Stimulated activated CD4-positive, alpha-beta T cell treated with anti-CD3 and anti-CD28 coated beads, Interleukin-2, amount 100 ng/mL, for 4 hours (primary cell): ENCODE results near the gene LTBP1.

ENCODE experiments used
- DNase-seq: peaks from one replicate; pipeline ENCODE4 v3.0.0-alpha.2; 2020; ENCODE audit warnings: low read depth

Gene LTBP1

GRCh38 chr2:33115196-33115595 lies 168.4 kb downstream of the LTBP1 start:
- no peak for DNase-seq

GRCh38 chr2:33115728-33116127 lies 169.0 kb downstream of the LTBP1 start:
- DNase-seq, result no peak

DNA sequence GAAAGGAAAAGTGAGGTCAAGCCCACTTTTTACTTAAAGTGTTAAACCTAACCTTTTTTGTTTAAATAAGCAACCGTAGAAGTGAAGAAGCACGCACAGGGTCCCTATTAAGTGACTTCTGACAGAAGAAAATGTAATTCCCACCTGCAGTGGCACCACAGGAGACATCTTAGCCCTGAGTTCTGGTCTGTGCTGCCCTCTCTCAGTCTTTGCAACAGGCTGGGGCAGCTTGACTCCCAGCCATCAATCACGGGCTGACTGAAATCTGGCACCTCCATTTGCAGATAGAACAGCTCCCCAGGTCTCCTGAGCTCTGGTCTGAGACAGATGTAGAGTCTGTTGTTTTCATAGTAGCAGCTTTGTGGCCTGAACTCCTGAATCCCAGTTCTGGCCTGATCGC lies 170.0 kb downstream of the LTBP1 start:
- DNase-seq, result no peak

DNA sequence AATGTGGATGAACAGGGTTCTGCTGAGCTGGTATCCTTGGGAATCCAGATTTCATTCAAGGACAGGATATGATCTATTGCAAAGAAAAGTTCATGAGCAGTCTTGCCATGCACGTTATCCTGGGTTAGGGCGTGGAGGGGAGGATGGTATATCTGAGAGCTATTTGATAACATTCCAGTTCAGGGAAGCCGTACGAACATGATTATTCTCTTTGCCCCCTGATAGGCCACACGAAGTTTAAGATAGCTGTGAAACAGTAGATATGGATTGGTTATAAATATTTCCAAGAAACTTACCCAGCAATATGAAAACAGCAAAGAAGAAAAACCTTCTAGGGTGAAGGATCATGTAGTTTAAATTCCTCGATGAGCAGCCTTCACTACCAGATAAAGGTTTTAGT lies 171.9 kb downstream of the LTBP1 start:
- no peak for DNase-seq

GRCh38 chr2:33121416-33121815 lies 174.7 kb downstream of the LTBP1 start:
- DNase-seq, result no peak

GRCh38 chr2:33121925-33122324 lies 175.2 kb downstream of the LTBP1 start:
- no peak for DNase-seq

DNA sequence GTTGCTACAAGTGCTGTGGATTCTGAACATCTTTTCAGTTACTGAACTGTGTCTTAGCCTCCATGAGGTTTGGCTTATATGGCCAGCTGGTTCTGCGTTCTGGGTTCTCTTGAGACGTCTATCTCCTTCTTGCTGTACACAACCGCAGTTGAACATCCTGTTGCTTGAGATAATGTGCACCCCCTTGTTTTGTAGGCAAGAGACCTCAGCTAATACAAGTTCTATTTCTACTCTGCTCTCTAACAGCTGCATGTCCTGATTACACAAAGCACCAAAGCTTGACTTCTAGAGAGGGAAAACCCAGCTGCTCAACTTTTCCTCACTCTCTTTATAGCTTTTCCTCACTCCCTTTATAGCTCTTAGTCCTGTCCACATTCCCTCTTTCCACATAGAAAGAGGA lies 176.0 kb downstream of the LTBP1 start:
- no peak for DNase-seq

GRCh38 chr2:33123216-33123615 lies 176.5 kb downstream of the LTBP1 start:
- DNase-seq, result no peak

GRCh38 chr2:33126552-33126951 lies 179.8 kb downstream of the LTBP1 start:
- DNase-seq, result no peak

- DNase-seq, result no peak
These were observed 180.2 kb downstream of the LTBP1 start for GRCh38 chr2:33126958-33127357.

- DNase-seq, result no peak
These were observed 182.7 kb downstream of the LTBP1 start for GRCh38 chr2:33129263-33130053.

DNA sequence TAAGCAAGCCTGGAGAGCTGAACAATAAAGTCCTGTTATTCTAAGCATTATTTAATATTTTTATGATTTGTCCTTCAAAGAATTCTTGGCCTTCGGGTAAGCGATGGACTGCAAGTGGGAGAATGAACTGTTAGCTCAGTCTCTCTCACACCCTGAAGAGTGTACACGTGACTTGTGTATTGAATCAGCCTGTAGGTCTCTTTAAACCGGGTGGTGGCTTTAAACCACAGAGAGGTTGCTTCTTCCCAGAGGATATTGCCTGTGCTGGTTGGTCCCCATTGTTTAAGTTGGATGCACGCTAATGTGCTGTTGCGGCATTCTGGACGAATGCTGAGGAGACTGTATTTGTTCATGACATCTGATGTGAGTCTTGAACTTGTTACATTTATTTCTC lies 183.3 kb downstream of the LTBP1 start:
- no peak for DNase-seq

GRCh38 chr2:33130544-33130943 lies 183.8 kb downstream of the LTBP1 start:
- DNase-seq, result no peak

DNA sequence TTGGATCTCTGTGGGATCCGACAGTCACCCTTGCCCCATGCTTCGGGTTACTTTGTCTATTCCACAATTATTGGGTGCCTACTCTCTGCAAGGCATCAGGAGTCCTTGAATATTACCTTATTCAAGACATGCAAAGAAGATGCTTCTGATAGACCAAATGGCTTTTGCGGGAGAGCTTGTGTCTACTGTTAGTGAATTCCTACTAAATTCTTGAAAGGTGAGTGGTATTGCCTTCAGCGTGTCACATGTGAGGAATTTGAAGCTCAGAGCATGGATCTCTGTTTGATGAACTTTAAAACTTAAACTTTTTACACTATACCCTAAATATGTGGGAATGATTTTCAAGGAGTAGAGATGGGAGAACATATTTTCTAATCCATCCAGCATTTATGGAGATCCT lies 184.4 kb downstream of the LTBP1 start:
- DNase-seq, result no peak

DNA sequence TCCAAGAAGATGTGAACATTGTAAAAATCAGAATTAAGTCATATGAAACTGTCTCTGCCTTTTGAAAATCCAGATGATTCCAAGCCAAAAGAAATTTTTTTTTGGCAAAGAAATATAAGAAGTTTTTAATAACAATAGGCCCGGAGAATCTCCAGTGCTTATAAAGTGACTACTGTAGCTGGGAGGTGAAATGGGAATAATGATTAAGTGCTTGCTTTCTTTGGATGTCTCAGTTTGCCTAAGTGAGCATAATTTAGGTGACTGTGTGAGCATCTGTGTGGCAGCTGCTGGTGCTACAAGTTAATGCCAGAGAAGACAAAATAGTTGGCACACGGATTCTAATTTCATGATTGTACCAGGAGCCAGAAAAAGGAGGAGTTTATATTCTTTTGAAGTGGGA lies 185.0 kb downstream of the LTBP1 start:
- no peak for DNase-seq

GRCh38 chr2:33133454-33133952 lies 186.8 kb downstream of the LTBP1 start:
- no peak for DNase-seq

DNA sequence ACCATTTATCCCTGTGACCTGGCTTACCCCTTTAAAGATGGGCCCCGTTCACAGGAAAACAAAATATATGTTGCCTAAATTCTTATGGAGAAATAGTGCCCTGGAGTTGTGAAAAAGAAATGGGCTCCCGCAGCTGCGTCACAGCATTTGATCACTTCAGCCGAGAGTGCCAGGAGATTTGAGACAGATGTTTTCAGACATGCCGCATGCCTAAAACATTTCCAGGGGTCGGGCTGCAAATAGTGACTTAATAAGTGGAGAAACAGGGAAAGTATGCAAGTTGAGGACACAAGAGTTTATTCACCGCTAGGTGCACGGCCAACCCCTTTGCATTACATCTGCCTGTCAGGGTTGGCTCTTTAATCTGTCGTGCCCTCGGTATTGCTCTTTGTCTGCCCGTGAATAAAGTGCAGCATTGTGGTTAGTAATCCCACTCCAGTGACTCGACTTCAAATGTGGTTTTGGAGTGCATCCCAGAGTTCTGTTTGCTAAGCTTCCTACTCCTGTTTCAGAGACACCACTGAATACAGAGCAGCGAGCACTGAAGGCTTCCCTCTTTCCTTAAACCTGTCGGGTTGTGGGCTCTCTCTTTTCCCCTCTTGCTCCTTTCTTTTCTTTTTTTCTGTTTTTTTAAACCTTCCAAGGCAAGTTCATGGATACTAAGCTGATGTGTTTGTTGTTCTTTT lies 187.5 kb downstream of the LTBP1 start:
- no peak for DNase-seq

DNA sequence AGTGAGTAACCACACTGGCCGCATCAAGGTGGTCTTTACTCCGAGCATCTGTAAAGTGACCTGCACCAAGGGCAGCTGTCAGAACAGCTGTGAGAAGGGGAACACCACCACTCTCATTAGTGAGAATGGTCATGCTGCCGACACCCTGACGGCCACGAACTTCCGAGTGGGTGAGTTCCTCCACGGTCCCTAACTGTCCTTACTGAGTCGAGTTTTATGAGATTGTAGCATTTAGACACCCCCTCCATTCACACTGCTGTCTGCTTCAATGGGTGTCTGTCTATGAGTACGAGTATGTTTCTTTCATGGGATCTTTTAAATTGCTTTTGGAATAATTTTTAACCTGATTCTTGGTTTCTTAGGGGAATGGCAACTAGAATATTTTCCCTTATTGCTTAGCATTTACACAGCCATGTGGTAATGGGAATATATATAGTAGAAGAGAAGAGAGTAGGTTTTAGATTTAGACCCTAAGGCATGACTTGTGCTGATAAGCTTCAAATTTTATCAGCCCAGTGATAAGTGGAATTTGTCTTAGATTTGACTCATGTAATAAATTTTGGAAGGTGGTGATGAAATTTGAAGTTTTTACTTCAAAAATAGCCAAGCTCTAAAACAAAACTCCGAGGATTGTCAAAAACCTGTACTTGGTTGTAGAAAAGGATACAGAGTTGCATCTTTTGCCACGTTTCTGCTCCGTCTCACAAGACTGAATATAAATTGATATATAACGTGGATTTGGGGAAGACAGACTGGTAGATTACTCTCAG lies 188.2 kb downstream of the LTBP1 start:
- no peak for DNase-seq

DNA sequence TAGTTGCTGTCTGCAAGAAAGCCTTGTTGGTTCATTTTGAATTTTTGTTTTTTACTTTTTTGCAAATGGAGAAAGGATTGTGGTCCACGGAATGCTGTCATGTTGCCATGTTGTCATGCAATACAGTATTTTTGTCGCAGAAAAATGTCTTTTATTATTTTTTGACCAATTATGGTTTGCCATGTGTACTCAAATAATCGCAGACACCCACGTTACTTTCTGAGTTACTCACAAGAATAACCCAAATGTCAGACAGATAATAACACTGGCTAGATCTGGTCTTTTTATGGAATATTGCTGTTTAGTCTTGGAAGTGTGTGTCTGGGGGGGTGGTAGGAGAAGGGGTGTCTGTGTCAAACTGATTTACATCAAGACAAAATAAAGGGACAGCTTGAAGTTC lies 188.9 kb downstream of the LTBP1 start:
- DNase-seq, result no peak

DNA sequence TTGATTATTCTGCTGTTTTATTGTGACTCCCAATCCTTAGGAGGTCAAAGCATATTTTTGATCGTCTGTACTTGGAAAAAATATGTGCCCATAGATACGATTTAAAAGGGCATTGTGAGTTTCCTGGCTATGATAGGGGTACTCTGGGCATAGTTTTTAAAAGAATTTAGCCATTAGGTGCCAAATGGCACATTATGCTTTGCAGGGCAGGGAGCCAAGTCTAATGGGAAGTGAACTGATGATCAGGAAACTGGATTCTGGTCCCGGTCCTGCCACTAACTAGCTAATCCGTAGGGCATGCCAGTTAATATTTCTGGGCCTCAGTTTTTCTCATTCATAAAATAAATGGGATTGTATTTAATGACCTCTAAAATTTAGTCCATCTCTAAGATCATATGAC lies 189.3 kb downstream of the LTBP1 start:
- DNase-seq, result no peak

GRCh38 chr2:33136566-33136965 lies 189.8 kb downstream of the LTBP1 start:
- DNase-seq, result no peak

DNA sequence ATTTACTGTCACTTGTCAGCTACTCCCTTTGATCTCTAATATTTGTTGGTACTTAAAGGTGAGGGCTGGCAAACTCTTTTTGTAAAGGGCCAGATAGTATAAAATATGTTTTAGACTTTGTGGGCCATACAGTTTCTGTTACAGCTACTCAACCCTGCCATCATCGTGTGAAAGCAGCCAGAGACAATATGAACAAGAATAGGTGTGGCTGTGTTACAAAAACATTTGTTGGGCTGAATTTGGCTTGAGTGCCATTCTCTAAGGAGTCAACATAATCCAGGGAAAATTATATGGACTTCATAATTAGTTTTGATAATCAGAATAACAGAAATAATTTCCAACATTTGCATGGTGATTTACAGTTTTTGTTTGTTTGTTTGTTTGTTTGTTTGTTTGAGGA lies 190.6 kb downstream of the LTBP1 start:
- no peak for DNase-seq

- DNase-seq, result no peak
These were observed 193.2 kb downstream of the LTBP1 start for GRCh38 chr2:33139949-33140348.
